ENCODE results near the gene GPBP1L1. TPM values are rescaled to one million over a fixed set of nuclear protein-coding genes. Genes with fewer than 3 reads are reported as not detected.

The GPBP1L1 gene
- polyA plus RNA-seq, 1 donor (not counting 4 experiments of a cell fraction or from before 2014, with no cell fraction given): 64.1 TPM

GRCh38 chr1:45684402-45684801 is 1.9 kb downstream of the GPBP1L1 start:
- H4K20me1 ChIP-seq (ENCODE audit: control insufficient read depth, extremely low read depth, insufficient read depth, low read length): peaks cover 9% of the 10 kb centered on the region
- H3K36me3 ChIP-seq (ENCODE audit: control insufficient read depth in 2 of 2, extremely low read depth in 1 of 2, insufficient read depth in 2 of 2, low read length in 2 of 2): no peaks in the 10 kb centered on the region
- no peaks in the 10 kb centered on the region for H3K27me3 ChIP-seq (ENCODE audit: control insufficient read depth, extremely low read depth, insufficient read depth, low read length)
- DNase-seq (ENCODE audit: low read depth, low spot score) (no peak), FAIRE-seq (no peak)
- H3K4me3 ChIP-seq (ENCODE audit: control insufficient read depth in 2 of 3, extremely low read depth in 1 of 3, insufficient read depth in 2 of 3, low read depth in 1 of 3, low read length in 3 of 3): peak overlapping the region; percentile 72 to 100 (median 100)
- H3K9me1 ChIP-seq (ENCODE audit: control insufficient read depth, extremely low read depth, insufficient read depth, low read length): no peaks in the 10 kb centered on the region
- dilution Hi-C loops (cut with MboI; ENCODE audit: extremely low pct_ligation_motif_present, low sequenced_read_pairs): loop anchor here (25.0 kb wide), 1 partner anchor 178 kb away; no protein-coding TSS in a partner anchor
- H3K9ac ChIP-seq (ENCODE audit: control insufficient read depth, extremely low read depth, insufficient read depth, low read length): peak overlapping the region; percentile 94
- peak overlapping the region; percentile 99 for H3K27ac ChIP-seq (ENCODE audit: control insufficient read depth, insufficient read depth, low read length)
- peaks cover 85% of the 10 kb centered on the region for H3K79me2 ChIP-seq (ENCODE audit: control insufficient read depth, insufficient read depth, low read length)
- H2AFZ ChIP-seq (ENCODE audit: control insufficient read depth, low read length): no peak overlapping the region
- H3K4me2 ChIP-seq (ENCODE audit: control insufficient read depth, extremely low read depth, insufficient read depth, low read depth, low read length): peak overlapping the region; percentile 93
- H3K4me1 ChIP-seq (ENCODE audit: control insufficient read depth, extremely low read depth, insufficient read depth, low read length): peaks cover 34% of the 10 kb centered on the region
- H3K9me3 ChIP-seq (ENCODE audit: control insufficient read depth, low read depth, low read length): no peaks in the 10 kb centered on the region
- no peak for TF ChIP-seq CTCF (optimal IDR thresholded peaks at IDR 0.05 in 1 of 3, IDR thresholded peaks at IDR 0.05 in 1 of 3, conservative IDR thresholded peaks at IDR 0.05 in 1 of 3; ENCODE audit: extremely low read depth in 1 of 3, insufficient read depth in 2 of 3, low read length in 3 of 3)
- TF ChIP-seq EZH2 (IDR thresholded peaks at IDR 0.05; ENCODE audit: low read length): no peak

GRCh38 chr1:45682942-45683341 is 3.4 kb downstream of the GPBP1L1 start:
- H3K36me3 ChIP-seq (ENCODE audit: control insufficient read depth in 2 of 2, extremely low read depth in 1 of 2, insufficient read depth in 2 of 2, low read length in 2 of 2): no peaks in the 10 kb centered on the region
- peaks cover 2% of the 10 kb centered on the region for H3K9me1 ChIP-seq (ENCODE audit: control insufficient read depth, extremely low read depth, insufficient read depth, low read length)
- H3K4me2 ChIP-seq (ENCODE audit: control insufficient read depth, extremely low read depth, insufficient read depth, low read depth, low read length): peak overlapping the region; percentile 27
- no peaks in the 10 kb centered on the region for H3K9me3 ChIP-seq (ENCODE audit: control insufficient read depth, low read depth, low read length)
- peaks cover 38% of the 10 kb centered on the region for H3K4me1 ChIP-seq (ENCODE audit: control insufficient read depth, extremely low read depth, insufficient read depth, low read length)
- H3K4me3 ChIP-seq (ENCODE audit: control insufficient read depth in 2 of 3, extremely low read depth in 1 of 3, insufficient read depth in 2 of 3, low read depth in 1 of 3, low read length in 3 of 3): no peak overlapping the region
- dilution Hi-C loops (cut with MboI; ENCODE audit: extremely low pct_ligation_motif_present, low sequenced_read_pairs): loop anchor here (25.0 kb wide), 1 partner anchor 179 kb away; no protein-coding TSS in a partner anchor
- H2AFZ ChIP-seq (ENCODE audit: control insufficient read depth, low read length): no peak overlapping the region
- no peak overlapping the region for H3K27ac ChIP-seq (ENCODE audit: control insufficient read depth, insufficient read depth, low read length)
- peaks cover 86% of the 10 kb centered on the region for H3K79me2 ChIP-seq (ENCODE audit: control insufficient read depth, insufficient read depth, low read length)
- DNase-seq (ENCODE audit: low read depth, low spot score): no peak
- TF ChIP-seq EZH2 (IDR thresholded peaks at IDR 0.05; ENCODE audit: low read length): no peak
- no peak for TF ChIP-seq CTCF (optimal IDR thresholded peaks at IDR 0.05 in 1 of 3, IDR thresholded peaks at IDR 0.05 in 1 of 3, conservative IDR thresholded peaks at IDR 0.05 in 1 of 3; ENCODE audit: extremely low read depth in 1 of 3, insufficient read depth in 2 of 3, low read length in 3 of 3)
- H3K9ac ChIP-seq (ENCODE audit: control insufficient read depth, extremely low read depth, insufficient read depth, low read length): no peak overlapping the region
- H4K20me1 ChIP-seq (ENCODE audit: control insufficient read depth, extremely low read depth, insufficient read depth, low read length): peaks cover 12% of the 10 kb centered on the region
- no peak for FAIRE-seq
- no peaks in the 10 kb centered on the region for H3K27me3 ChIP-seq (ENCODE audit: control insufficient read depth, extremely low read depth, insufficient read depth, low read length)
